IMR-90 (cell line): Measurements from ENCODE around the gene HEY2. TPM values are rescaled to one million over a fixed set of nuclear protein-coding genes. Genes with fewer than 3 reads are reported as not detected.
"Not testable (repeated sequence)": the region's sequence is repeated elsewhere in the genome, so short reads cannot be mapped to it uniquely, and the experiment has no call there.

ENCODE experiments used
- ATAC-seq: fragments of 200-7000 bp; cut with Tn5 transposase; 2 replicates; pipeline ENCODE4 v1.9.1; 2020; ENCODE audit warnings: low read depth, mild to moderate bottlenecking, moderate library complexity
- BruUV-seq: library from RNA; stranded (reverse); fragments of 400-500 nt; replicated peaks from 2 replicates; lab custom pipeline; 2021; lab: Mats Ljungman, UMichigan
- CTCF ChIA-PET: fragments of 300-600 bp; formaldehyde crosslinking; extraction: SDS; loops from one replicate; lab custom pipeline; 2021; ENCODE audit warnings: antibody characterized with exemption; lab: Yijun Ruan, JAX
- POLR2A ChIA-PET: fragments of 300-600 bp; sonication (Branson Sonifier 250); formaldehyde crosslinking; loops from one replicate; lab custom pipeline; 2022; ENCODE audit warnings: antibody characterized with exemption; ENCODE audit not compliant: unreplicated experiment; lab: Charles Lee
- DNase-seq: peaks from one replicate; pipeline ENCODE4 v3.0.0; 2013
- H2AFZ ChIP-seq: replicated peaks from 2 replicates; pipeline ENCODE3; 2013; ENCODE audit warnings: low read length, mild to moderate bottlenecking; ENCODE audit not compliant: poor library complexity
- H2AK5ac ChIP-seq: 2 replicates; pipeline ENCODE4 v1.6.1; 2013; ENCODE audit warnings: low read depth, low read length, inconsistent platforms
- H2AK9ac ChIP-seq: replicated peaks from 2 replicates; pipeline ENCODE3; 2013; ENCODE audit warnings: mild to moderate bottlenecking, low read depth, low read length, moderate library complexity; ENCODE audit not compliant: poor library complexity
- H2BK120ac ChIP-seq: 2 replicates; pipeline ENCODE4 v1.6.1; 2013; ENCODE audit warnings: low read depth, low read length, inconsistent platforms
- H2BK15ac ChIP-seq: 3 replicates; pipeline ENCODE4 v1.6.1; 2013; ENCODE audit warnings: low read depth, low read length, inconsistent platforms
- H2BK20ac ChIP-seq: 2 replicates; pipeline ENCODE4 v1.6.1; 2013; ENCODE audit warnings: low read depth, mild to moderate bottlenecking, inconsistent platforms, low read length, moderate library complexity
- H2BK5ac ChIP-seq: 2 replicates; pipeline ENCODE4 v1.6.1; 2013; ENCODE audit warnings: mild to moderate bottlenecking, low read depth, low read length, inconsistent platforms; ENCODE audit not compliant: poor library complexity, severe bottlenecking
- H3K14ac ChIP-seq: replicated peaks from 2 replicates; pipeline ENCODE4 v1.6.1; 2013; ENCODE audit warnings: low read depth, low read length, inconsistent platforms
- H3K18ac ChIP-seq: 2 replicates; pipeline ENCODE4 v1.6.1; 2013; ENCODE audit warnings: low read depth, low read length, control low read depth
- H3K23ac ChIP-seq: 2 replicates; pipeline ENCODE4 v1.6.1; 2013; ENCODE audit warnings: low read depth, low read length, inconsistent platforms
- H3K27ac ChIP-seq: 2 replicates; pipeline ENCODE4 v1.5.1; 2013; ENCODE audit warnings: mild to moderate bottlenecking, control low read depth, low read length; ENCODE audit not compliant: insufficient read depth
- H3K27me3 ChIP-seq: 2 replicates; pipeline ENCODE4 v1.6.1; 2013; ENCODE audit warnings: low read length; ENCODE audit not compliant: control insufficient read depth, insufficient read depth
- H3K36me3 ChIP-seq: 2 replicates; pipeline ENCODE4 v1.6.1; 2013; ENCODE audit warnings: low read length, mixed read lengths; ENCODE audit not compliant: control insufficient read depth, insufficient read depth
- H3K4ac ChIP-seq: 2 replicates; pipeline ENCODE4 v1.6.1; 2013; ENCODE audit warnings: low read depth, low read length, inconsistent platforms
- H3K4me1 ChIP-seq: 2 replicates; pipeline ENCODE4 v1.6.1; 2013; ENCODE audit warnings: low read length, mixed read lengths; ENCODE audit not compliant: control insufficient read depth, insufficient read depth
- H3K4me2 ChIP-seq: 2 replicates; pipeline ENCODE4 v1.6.1; 2013; ENCODE audit warnings: low read depth, mild to moderate bottlenecking, control low read depth, low read length, moderate library complexity
- H3K4me3 ChIP-seq: 2 replicates; pipeline ENCODE4 v1.5.1; 2013; ENCODE audit warnings: low read depth, mild to moderate bottlenecking, control low read depth, low read length, moderate library complexity; ENCODE audit not compliant: insufficient read depth
- H3K56ac ChIP-seq: 2 replicates; pipeline ENCODE4 v1.6.1; 2013; ENCODE audit warnings: low read length, inconsistent platforms; ENCODE audit not compliant: insufficient read depth; ENCODE audit errors: extremely low read depth
- H3K79me1 ChIP-seq, 2 experiments: 2 replicates each; pipeline ENCODE4 v1.6.1; 2013; ENCODE audit warnings: low read length in 2 of 2, inconsistent platforms in 1 of 2, low read depth in 1 of 2
- H3K9ac ChIP-seq: 2 replicates; pipeline ENCODE4 v1.6.1; 2013; ENCODE audit warnings: low read depth, low read length, control low read depth
- H3K9me1 ChIP-seq: 2 replicates; pipeline ENCODE4 v1.6.1; 2013; ENCODE audit warnings: low read length, inconsistent platforms; ENCODE audit not compliant: insufficient read depth
- H3K9me3 ChIP-seq: 2 replicates; pipeline ENCODE4 v1.6.1; 2013; ENCODE audit warnings: low read length; ENCODE audit not compliant: control insufficient read depth, insufficient read depth
- H4K20me1 ChIP-seq: 2 replicates; pipeline ENCODE4 v1.6.1; 2013; ENCODE audit warnings: low read length, inconsistent platforms; ENCODE audit not compliant: insufficient read depth
- H4K5ac ChIP-seq: 2 replicates; pipeline ENCODE4 v1.6.1; 2013; ENCODE audit warnings: mild to moderate bottlenecking, low read depth, low read length, control low read depth
- H4K8ac ChIP-seq, 2 experiments: 2 replicates each; pipeline ENCODE4 v1.6.1; 2013; ENCODE audit warnings: low read depth in 2 of 2, low read length in 2 of 2, control low read depth in 1 of 2, inconsistent platforms in 1 of 2
- H4K91ac ChIP-seq: 2 replicates; pipeline ENCODE4 v1.6.1; 2013; ENCODE audit warnings: low read depth, low read length, inconsistent platforms; ENCODE audit not compliant: insufficient read depth
- WGBS, 2 experiments: methylation state at CpG; one replicate each; pipeline versions ENCODE4 v1.1.5 to v1.1.7; 2013; ENCODE audit warnings: missing lambda C conversion rate in 2 of 2; ENCODE audit not compliant: insufficient read length in 1 of 2; ENCODE audit errors: extremely low coverage in 2 of 2; 5-methylcytosine and 5-hydroxymethylcytosine counted together
- dilution Hi-C: fragments of 300-500 bp; cut with HindIII; formaldehyde crosslinking; loops from one replicate; pipeline ENCODE4 v1.14.3; 2018; ENCODE audit warnings: low sequenced_read_pairs; ENCODE audit not compliant: unreplicated experiment
- in situ Hi-C: fragments of 300-500 bp; cut with MboI; formaldehyde crosslinking; loops from 3 replicates; pipeline ENCODE4 v1.14.3; 2019; ENCODE audit warnings: low sequenced_read_pairs, inconsistent platforms, mixed read lengths
- intact Hi-C: fragments of 100-400 bp; cut with micrococcal nuclease; formaldehyde crosslinking; loops from 2 replicates; pipeline ENCODE4 v1.10.0; 2022
- polyA plus RNA-seq, 3 experiments: library from polyadenylated mRNA; depleted of rRNA; stranded (reverse); fragments of >200 nt; gene quantifications; 2 replicates each; pipeline ENCODE4 v1.2.3, GENCODE V29; 2012; ENCODE audit warnings: low replicate concordance in 1 of 3
- total RNA-seq: library from RNA; depleted of rRNA; stranded (reverse); fragments of >200 nt; gene quantifications from 2 replicates; pipeline ENCODE4 v1.2.3, GENCODE V29; 2012

HEY2 gene
- total and polyA plus RNA-seq, 2 of the 4 experiments (the other 2 are of a cell fraction): not detected

DNA sequence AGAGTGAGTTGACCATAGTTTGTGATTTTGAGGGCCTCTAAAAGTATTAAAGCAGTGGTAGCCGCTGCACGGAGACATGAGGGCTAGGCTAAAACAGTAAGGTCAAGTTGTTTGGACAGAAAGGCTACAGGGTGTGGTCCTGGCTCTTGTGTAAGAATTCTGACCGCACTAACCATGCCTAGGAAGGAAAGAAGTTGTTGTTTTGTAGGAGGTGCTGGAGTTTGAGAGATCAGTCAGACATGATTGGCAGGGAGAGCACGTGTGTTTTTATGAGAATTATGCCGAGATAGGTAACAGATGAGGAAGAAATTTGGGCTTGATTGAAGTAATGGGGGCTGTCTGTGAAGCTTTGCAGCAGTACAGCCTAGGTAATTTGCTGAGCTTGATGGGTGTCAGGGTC lies 45.5 kb upstream of the HEY2 start:
- intact Hi-C loops, H4K8ac ChIP-seq, H3K56ac ChIP-seq, ATAC-seq, H2BK5ac ChIP-seq, H2AK9ac ChIP-seq, H3K4ac ChIP-seq, in situ Hi-C loops, H3K9me3 ChIP-seq, H3K9ac ChIP-seq, H2AFZ ChIP-seq, H4K91ac ChIP-seq, H3K23ac ChIP-seq, POLR2A ChIA-PET, DNase-seq, H3K27me3 ChIP-seq, H3K27ac ChIP-seq, H3K9me1 ChIP-seq, H2BK20ac ChIP-seq, BruUV-seq, H3K79me1 ChIP-seq, H2AK5ac ChIP-seq, CTCF ChIA-PET, H3K18ac ChIP-seq, H2BK15ac ChIP-seq, H3K4me2 ChIP-seq, dilution Hi-C loops, H3K36me3 ChIP-seq, H4K20me1 ChIP-seq, H3K4me3 ChIP-seq, H4K5ac ChIP-seq, H3K14ac ChIP-seq, H3K4me1 ChIP-seq, H2BK120ac ChIP-seq: not testable (repeated sequence)
- WGBS, 2 experiments: no CpG with 5 or more reads among the region's 5 CpGs
